GM10266 (cell line): ENCODE data around the gene CLOCK.

ENCODE experiments used
- DNase-seq: peaks from one replicate; pipeline ENCODE4 v3.0.0; 2012; ENCODE audit errors: extremely low spot score
- TF ChIP-seq, protein P1 (sequence below): IDR thresholded peaks from 2 replicates; pipeline ENCODE4 v1.5.1; 2012; ENCODE audit warnings: mild to moderate bottlenecking, low read depth; ENCODE audit not compliant: control insufficient read depth, insufficient read depth; ENCODE audit errors: missing control alignments

The CLOCK gene

GRCh38 chr4:55539658-55540057 is 7.1 kb downstream of the CLOCK start:
- DNase-seq = no peak

GRCh38 chr4:55538531-55538930 is 8.2 kb downstream of the CLOCK start:
- TF ChIP-seq, protein P1, sequence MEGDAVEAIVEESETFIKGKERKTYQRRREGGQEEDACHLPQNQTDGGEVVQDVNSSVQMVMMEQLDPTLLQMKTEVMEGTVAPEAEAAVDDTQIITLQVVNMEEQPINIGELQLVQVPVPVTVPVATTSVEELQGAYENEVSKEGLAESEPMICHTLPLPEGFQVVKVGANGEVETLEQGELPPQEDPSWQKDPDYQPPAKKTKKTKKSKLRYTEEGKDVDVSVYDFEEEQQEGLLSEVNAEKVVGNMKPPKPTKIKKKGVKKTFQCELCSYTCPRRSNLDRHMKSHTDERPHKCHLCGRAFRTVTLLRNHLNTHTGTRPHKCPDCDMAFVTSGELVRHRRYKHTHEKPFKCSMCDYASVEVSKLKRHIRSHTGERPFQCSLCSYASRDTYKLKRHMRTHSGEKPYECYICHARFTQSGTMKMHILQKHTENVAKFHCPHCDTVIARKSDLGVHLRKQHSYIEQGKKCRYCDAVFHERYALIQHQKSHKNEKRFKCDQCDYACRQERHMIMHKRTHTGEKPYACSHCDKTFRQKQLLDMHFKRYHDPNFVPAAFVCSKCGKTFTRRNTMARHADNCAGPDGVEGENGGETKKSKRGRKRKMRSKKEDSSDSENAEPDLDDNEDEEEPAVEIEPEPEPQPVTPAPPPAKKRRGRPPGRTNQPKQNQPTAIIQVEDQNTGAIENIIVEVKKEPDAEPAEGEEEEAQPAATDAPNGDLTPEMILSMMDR = no peak
- DNase-seq = no peak

More at GRCh38 chr4:55539658-55540057, 7.1 kb downstream of the CLOCK start:
- TF ChIP-seq, protein P1 = no peak

DNA sequence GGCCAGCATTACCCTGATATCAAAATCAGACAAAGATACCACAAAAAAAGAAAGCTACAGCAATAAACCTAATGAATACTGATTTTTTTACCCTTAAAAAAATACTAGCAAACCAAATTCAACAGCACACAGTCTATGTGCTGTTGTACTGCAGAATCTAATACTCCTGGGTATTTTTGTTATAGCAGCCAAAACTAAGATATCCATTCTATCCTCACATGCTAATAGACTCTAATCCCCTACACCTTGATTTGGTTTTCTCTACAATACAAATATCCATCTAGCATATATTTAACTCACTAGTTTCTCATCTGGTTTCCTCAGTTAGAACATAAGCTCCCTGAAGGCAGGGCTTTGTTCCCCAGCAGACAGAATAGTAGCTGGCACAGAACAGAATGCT is 12.4 kb downstream of the CLOCK start:
- no peak for DNase-seq
- TF ChIP-seq, protein P1 = no peak

GRCh38 chr4:55530691-55531090 is 16.0 kb downstream of the CLOCK start:
- no peak for DNase-seq
- TF ChIP-seq, protein P1 = no peak

GRCh38 chr4:55530167-55530566 is 16.5 kb downstream of the CLOCK start:
- DNase-seq = no peak
- TF ChIP-seq, protein P1 = no peak

GRCh38 chr4:55528491-55528890 is 18.2 kb downstream of the CLOCK start:
- DNase-seq = no peak
- TF ChIP-seq, protein P1 = no peak

DNA sequence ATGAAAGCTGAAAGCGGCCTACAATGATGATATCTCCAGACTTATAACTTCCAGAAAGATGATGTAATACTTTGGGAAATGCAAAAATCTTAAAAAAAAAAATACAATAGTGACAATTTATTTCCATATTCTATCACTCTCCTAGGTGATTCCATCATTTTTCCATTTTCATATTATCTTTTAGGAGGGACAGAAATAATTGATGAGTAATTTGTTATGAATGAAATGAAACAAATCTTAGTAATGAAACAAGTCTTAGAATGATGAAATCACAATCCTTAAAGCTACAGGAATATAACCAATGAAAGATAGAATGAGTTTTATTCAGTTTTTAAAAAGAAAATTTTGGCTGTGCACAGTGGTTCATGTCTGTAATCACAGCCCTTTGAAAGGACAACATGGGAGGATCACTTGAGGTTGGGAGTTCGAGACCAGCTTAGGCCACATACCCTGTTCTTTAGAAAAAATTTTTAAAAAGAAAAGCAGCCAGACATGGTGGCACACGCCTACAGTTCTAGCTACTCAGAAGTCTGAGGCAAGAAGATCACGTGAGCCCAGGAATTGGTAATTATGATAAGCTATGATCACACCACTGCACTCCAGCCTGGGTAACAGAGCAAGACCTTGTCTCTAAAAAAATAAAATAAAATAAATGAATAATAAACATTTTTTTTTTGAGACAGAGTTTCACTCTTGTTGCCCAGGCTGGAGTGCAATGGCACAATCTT is 21.7 kb downstream of the CLOCK start:
- DNase-seq = no peak
- TF ChIP-seq, protein P1 = no peak
